GM18520 (cell line): Measurements from ENCODE around the gene SLC25A24.
"Not testable (repeated sequence)": the region's sequence is repeated elsewhere in the genome, so short reads cannot be mapped to it uniquely, and the experiment has no call there.

Experiments used
- ATAC-seq: cut with Tn5 transposase; IDR thresholded peaks from one replicate; pipeline ENCODE4 v1.9.1; 2021; ENCODE audit not compliant: unreplicated experiment

SLC25A24 gene

DNA sequence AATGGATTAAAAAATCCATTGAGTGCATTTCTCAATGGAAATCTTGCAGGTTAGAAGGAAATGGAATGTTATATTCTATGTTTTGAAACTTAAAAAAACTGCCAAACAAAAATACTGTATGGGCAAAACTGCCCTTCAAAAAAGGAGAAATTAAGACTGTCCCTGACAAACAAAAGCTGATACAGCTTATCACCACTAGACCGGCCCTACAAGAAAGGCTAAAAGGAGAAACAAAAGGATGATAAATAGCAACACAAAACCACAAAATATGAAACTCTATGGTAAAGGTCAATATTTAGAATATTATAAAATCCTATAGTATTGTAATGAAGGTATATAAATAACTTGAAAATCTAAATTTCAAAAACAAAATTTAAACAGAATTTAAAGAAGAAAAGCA, 60.0 kb downstream of the SLC25A24 start:
- ATAC-seq, result no peak

DNA sequence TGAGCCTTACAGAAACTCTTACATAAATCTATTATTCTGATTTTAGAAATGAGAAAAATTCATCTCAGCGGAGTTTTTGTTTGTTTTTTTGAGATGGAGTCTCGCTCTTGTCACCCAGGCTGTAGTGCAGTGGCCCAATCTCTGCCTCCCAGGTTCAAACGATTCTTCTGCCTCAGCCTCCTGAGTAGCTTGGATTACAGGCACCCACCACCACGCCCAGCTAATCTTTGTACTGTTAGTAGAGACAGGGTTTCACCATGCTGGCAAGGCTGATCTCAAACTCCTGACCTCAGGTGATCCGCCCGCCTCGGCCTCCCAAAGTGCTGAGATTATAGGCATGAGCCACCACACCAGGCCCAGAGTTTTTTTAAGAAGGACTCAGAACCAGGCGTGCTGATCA, 60.6 kb downstream of the SLC25A24 start:
- ATAC-seq, result not testable (repeated sequence)

DNA sequence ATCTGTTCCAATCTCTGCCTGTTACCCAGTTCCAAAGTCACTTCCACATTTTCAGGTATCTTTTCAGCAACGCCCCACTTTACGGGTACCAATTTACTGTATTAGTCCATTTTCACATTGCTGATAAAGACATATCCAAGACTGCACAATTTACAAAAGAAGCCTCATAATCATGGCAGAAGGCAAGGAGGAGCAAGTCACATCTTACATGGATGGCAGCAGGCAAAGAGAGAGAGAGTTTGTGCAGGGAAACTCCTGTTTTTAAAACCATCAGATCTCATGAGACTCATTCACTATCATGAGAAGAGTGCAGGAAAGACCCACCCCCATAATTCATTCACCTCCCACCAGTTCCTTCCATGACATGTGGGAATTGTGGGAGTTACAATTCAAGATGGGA, 67.0 kb downstream of the SLC25A24 start:
- not testable (repeated sequence) for ATAC-seq

DNA sequence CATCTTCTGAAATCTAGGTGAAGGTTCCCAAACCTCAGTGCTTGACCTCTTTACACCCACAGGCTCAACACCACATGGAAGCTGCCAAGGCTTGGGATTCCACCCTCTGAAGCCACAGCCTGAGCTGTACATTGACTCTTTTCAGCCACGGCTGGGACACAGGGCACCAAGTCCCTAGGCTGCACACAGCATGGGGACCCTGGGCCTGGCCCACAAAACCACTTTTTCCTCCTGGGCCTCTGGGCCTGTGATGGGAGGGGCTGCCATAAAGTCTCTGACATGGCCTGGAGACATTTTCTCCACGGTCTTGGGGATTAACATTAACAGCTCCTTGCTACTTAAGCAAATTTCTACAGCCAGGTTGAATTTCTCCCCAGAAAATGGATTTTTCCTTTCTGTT, 67.8 kb downstream of the SLC25A24 start:
- ATAC-seq, result not testable (repeated sequence)

DNA sequence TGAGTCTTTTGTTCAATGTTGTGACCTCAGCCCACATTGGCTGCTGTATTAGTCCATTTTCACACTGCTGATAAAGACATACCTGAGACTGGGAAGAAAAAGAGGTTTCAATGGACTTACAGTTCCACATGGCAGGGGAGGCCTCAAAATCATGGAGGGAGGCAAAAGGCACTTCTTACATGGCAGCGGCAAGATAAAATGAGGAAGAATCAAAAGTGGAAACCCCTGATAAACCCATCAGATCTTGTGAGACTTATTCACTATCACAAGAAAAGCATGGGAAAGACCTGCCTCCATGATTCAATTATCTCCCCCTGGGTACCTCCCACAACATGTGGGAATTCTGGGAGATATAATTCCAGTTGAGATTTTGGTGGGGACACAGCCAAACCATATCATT, 68.9 kb downstream of the SLC25A24 start:
- not testable (repeated sequence) for ATAC-seq

DNA sequence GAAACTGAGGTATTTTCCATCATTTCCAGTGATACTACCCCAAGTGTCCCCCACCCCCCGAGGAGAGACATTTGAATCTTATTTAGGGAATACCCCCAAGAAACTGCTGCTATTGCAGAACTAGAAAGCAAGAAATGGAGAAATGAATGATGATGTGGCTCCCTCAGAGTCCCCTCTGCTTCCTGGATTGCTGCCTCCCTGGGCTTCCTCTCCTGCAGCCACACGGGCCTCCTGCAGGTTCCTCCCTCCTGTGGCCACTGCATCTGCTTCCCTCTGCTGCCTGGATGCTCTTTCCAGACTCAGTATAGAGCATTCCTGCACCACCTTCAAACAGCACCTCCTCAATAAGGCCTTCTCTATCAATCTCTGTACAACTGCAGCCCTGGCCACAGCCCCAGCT, 69.3 kb downstream of the SLC25A24 start:
- no peak for ATAC-seq

DNA sequence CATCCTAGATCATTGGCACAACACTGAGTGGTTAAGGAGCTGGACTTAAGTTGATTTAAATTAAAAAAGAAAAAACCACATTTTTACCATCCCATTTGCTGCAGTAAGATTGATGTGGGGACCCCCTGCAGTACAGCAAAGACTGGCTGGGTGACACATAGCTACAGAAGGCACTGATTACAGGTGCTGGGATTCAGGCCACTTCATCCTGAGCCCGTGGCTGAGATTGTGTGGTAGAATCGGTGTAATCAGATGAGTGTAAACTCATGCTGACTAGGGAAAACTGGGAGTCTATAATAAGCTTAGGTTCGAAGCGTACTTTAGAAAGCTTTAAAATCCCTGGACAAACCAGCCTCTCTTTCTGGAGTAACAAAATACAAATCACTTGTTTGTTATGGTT, 70.1 kb downstream of the SLC25A24 start:
- ATAC-seq, result no peak

DNA sequence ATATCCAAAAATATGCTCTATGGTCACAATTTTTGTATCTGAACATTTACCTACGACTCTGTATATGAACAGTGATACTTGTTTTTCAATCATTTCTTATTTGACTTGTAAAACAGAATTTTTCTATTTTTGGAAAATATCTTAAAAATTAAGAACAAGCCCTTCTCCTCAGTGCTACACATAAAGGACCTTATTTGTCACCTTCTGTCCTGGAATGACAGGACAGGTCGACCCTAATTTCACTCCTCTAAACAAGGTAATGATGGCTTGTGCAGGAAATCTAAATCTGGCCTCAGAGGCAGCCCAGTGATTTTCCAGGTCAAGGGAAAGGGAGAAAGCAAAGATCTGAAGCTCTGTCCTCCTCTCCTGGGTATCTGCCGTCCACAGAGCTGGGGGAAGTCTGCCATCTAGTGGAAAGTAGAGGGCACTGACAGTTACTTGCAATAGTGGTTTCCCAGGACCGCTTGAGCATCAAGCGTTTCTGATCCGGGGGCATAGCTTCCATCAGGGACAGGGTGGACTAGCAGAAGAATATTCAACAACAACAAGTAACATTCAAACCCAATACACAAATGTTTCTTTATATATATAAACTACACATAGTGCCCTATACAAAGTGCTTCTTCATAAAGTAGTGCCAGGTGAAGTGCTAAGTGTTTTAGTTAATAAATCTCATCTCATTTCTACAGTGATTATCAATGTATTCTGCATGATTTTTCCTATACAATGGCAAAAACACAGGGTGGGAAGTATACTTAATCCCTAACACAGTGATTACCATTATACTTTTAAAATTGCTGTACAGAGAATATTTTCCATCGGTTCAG, 74.6 kb downstream of the SLC25A24 start:
- ATAC-seq, result peak; percentile 77

DNA sequence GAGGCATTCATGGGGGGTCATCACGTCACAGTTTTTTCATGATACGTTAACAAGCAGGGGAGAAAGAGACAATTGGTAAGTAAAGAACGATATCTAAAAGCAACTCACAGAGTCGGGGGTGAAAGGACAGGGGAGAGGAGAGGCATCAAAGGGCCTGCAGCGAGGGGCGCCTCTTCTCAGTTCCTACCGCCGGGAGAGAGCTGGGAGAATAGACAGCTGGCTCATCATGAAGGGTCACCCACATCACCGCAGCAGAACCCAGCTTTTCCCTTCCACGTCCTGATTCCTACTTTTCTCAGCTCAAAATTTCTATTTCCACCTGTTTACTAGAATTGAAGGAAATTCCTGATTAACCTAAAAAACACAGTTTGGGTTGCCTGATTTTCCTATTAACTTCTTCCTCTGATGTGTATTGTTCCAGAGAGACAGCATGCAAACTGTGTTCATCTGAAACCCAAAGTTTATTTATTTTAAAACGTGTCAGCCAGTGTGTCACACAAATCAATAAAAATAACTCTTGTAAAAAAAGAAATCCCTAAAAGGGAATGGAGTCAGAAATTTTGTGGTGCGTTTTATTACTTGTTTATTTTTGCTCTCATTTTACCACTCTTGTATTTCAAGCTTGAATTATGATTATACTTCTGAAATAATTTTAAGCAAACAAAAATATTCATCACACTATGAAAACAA, 75.4 kb downstream of the SLC25A24 start:
- ATAC-seq, result no peak

DNA sequence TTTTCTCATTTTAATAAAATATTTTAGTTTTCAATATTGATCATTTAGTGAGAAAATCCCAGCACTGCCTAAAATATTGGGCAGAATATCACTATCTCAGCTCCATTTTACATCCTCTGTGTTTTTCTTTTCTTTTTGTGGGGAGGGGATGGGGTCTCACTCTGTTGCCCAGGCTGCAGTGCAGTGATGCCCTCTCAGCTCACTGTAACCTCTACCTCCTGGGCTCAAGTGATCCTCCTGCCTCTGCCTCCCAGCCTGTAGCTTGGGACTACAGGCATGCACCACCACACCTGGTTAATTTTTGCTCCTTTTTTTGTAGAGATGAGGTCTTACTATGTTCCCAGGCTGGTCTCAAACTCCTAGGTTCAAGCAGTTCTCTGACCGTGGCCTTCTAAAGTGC, 76.1 kb downstream of the SLC25A24 start:
- ATAC-seq, result no peak

DNA sequence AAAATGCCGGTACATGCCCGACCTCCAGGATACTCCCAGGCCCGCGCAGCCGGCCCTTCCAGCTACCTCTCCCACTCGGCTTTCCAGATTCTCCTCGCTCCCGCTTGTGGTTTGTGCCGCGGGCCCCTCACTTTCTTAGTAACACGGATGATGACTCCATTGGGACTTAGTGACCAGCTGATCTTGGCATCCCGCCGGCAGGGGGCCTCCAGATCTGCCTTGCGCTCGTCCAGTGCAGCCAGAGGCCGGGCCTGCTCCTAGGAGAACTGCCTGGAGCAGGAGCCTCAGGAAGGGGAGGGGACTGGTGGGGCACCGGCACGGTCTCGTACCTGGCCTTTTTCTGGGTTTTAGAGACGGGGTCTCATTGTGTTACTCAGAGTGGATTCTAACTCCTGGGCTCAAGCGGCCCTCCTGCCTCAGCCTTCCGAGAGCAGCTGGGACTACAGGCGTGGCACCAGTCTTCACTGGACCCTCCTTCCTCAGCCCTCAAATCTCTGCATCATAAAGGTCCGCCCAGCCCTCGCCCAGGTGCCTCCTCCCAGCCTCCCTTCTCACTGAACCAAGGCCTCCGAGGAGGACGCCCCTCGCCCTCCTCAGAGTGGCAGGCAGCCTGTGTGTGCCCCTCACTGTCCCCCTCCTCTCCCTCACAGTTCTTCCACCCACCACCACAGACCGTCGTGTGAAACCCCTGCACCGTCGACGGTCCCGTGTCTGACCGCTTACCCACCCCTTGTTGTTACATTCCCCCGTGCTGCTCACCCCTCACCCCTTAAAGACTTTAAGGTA, 78.6 kb downstream of the SLC25A24 start:
- ATAC-seq, result no peak

DNA sequence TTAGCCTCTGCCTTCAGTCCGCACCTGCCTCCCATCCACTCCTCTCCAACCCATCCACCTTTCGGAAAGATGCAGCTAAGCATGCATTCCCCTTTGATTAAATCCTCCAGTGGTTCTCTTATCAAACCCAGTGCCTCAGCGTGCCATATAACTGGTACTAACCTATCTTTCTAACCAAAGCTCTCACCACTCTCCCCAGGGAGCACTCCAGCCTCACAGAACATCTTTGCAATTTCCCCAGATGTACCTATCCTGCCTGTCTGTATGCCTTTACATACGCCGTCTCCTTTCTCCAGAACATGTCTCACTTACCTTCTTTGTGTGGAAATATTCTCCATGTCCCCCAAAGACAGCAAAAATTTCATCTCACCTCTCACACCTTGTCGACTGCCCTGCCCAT, 80.0 kb downstream of the SLC25A24 start:
- ATAC-seq, result no peak

DNA sequence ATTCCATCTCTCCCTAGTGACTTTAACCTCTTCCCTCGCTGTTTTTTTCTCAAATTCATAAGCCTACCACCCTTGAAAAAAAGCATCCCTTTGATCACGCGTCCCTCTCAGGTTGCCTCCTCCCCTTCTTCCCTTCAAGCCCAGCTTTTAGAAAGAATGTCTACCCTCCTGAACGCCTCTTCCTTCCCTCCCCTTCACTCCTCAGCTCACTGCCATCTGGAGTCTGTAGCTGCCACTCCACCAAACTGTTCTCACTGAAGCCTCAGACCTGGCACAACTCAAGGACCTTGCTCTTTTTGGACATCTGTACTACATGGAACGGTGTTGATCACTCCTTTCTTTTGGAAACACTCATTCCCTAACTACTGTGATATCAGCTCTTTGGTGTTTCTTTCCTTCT, 80.6 kb downstream of the SLC25A24 start:
- no peak for ATAC-seq

DNA sequence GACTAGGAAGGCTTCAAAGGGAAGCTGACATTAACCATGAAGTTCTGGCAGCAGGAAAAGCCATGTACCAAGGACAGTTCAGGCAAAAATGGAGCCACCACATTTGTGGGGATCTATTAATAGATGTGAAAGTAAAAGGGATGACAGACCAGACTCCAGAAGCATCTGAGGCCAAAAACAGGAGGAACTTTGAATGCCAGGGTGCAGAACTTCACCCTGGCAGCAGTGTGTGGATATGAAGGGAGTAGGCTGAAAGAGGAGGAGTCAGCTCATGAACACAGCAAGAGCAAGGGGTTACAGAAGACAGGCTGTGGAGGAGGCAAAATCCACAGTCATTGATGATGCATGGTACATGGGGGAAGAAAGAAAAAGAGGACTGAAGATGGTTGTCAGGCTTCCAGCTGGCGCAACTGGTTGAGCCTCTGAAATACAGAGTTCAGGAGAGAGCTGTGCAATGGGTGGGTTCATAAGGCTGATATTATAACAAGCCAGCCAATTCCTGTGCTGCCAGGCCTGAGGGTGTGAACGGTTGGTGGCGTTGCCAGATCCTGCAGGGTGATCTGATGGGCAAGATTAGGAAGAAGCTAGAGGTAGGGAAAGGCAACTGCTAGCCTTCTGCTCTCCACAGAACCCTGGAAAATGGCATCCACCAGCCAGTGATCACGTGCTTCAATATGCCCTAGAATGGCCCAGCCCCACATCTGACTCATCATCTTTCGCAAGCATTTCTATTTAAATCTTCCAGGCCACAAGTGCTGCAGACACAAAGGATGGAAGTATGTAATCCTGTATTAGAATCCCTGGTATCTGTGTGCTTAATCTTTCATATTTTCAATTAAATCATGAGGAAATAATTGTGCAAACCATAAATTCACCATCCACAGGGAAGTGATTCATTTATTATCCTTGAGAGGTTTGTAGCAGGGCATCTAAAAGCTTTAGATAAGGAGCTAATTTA, 81.9 kb downstream of the SLC25A24 start:
- no peak for ATAC-seq

DNA sequence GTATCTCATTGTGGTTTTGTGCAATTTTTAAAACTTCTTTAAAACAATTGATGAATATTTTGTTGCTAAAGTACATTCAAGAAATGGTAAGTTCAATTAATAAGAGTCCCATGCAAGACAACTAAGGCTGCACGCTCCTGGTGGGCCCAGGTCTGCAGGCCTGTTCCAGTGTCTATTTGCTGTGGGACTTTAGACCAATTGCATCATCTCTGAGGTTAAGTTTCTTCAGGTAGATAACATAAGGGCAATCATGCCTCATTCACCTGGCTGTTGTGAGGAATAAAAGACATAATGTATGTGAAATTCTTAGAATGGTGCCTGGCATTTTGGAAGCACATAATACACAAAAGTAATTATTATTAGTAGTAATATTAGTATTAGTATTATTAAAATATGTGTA, 82.9 kb downstream of the SLC25A24 start:
- no peak for ATAC-seq

DNA sequence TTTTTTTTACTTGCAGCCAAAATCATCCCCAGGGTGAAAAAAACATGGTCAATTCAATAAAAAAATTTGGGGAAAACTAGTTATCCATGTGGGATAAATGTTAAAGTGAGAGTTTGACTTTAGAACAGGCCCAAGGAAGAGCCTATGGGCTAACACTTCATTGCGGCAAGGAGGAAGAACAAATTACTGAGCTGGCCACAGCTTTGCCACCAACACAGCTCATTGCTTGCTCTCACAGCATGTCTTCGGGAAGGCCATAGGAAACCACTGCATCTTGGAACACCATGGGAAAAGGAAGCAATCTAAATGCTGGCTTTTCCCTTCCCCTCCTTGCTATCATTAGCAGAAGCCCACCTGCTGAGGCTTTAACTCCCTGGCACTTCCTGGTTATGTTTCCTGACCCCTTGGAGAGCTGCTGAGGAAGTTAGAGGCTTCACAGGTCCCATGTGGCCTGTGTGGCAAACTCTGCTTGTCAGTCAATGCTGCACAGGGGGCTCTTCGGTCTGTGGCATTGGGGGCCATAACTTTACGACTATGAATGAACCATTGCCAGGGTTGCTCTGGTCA, 86.0 kb downstream of the SLC25A24 start:
- no peak for ATAC-seq

DNA sequence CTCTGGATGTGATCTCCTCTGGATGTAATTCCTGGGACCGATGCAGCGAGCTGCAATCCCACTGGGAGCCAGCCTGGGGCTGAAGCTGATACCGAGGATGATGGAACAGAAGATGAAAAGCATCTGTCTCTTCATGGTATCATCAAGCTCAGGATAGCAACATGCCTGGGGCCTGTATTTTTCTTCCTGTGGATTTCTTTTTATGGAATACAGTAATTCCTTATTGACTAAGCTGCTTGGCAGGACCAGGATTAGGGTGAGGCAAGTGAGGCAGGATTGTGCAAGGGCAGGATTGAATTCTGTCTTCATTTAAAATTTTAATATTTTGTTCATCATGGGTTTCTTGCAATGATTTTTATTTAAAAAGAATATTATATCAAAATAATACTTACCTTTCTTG, 86.6 kb downstream of the SLC25A24 start:
- ATAC-seq, result no peak

DNA sequence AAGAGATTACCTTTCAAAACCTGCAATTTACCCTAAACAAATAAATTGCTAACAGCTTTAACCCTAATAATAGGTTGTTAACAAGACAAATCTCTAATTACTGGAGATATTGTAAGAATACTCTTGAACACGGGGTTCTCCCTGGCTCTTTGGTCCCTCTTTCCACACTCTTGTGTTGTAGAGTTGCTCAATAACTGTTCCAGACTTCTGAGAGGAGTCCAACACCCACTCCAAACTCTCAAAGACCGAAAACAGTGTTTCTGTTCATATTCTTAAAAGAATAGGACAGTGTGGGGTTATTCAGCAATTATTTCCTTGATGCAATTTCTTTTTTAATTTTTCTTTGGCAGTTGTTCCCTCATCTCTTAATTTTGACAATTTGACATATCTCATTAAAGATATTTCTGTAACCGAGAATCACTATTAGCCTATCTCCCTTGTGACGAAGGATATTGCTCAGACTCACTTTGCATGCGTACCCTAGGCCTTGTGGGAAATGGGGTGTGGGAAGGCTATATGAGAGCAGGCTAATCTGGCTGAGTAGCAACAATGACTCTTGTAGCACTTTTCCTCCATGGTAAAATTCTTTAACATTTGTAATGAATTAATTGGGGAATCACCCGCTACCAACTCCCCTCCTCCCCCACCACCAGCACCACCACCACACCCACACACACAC, 90.7 kb downstream of the SLC25A24 start:
- no peak for ATAC-seq

DNA sequence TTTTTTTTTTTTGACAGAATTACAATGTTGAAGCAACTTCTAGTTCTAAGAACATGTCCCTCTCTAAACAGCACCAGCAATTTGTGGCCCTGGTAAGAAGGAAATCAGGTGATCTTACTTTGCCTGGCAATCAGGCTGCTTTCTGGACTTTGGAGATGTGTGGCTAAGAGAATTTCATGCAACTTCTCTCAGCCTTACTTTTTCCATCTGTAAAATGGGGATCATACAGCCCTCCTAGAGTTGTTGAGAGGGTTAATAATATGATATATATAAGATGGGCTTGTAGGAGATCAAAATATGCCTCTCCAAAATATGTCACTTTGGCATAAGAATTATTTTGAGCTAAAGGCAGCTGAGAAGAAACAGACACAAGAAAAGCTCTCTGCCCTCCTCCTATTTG, 92.0 kb downstream of the SLC25A24 start:
- no peak for ATAC-seq

DNA sequence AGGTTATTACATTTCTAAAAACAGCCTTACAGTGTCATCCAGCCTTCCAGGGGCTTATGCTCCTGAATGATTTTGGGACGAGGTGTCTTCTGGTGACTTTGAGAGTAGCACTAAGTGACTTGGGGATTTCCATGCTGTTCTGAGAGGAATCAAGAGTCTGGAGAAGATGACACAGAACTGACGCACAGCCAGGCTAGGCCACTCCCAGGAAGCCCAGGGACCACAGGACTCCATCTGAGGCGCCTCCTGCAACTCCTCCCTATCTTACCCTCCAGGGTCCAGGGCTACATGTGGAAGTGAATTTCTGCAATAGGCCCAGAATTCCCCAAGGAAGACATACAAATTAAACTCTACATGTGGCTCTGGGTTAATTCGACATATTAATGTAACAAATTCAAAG, 92.5 kb downstream of the SLC25A24 start:
- no peak for ATAC-seq
